HEK293 (cell line): Measurements from ENCODE around the gene MFAP5.

Source experiments
- KLF8 ChIP-seq: fragments of 450-650 bp; formaldehyde crosslinking; IDR thresholded peaks from 2 replicates; pipeline ENCODE4 v1.5.1; 2016; ENCODE audit warnings: missing biosample characterization, missing genetic modification characterization
- SCRT1 ChIP-seq: fragments of 450-650 bp; formaldehyde crosslinking; IDR thresholded peaks from 2 replicates; pipeline ENCODE4 v1.5.1; 2016; ENCODE audit warnings: missing biosample characterization, missing genetic modification characterization, borderline replicate concordance
- SCRT2 ChIP-seq: fragments of 450-650 bp; formaldehyde crosslinking; IDR thresholded peaks from 2 replicates; pipeline ENCODE4 v1.5.1; 2016; ENCODE audit warnings: missing biosample characterization, missing genetic modification characterization
- SETDB1 ChIP-seq: IDR thresholded peaks from one replicate; pipeline ENCODE4 v1.6.1; 2017; ENCODE audit warnings: mild to moderate bottlenecking, low read length, moderate library complexity, mixed read lengths; ENCODE audit not compliant: insufficient read length
- SP3 ChIP-seq: fragments of 450-650 bp; formaldehyde crosslinking; IDR thresholded peaks from 2 replicates; pipeline ENCODE4 v1.5.1; 2016; ENCODE audit warnings: missing biosample characterization, missing genetic modification characterization
- ZFP69B ChIP-seq: fragments of 450-650 bp; formaldehyde crosslinking; IDR thresholded peaks from 2 replicates; pipeline ENCODE4 v1.5.1; 2016; ENCODE audit warnings: missing biosample characterization, missing genetic modification characterization
- ZNF140 ChIP-seq: fragments of 450-650 bp; formaldehyde crosslinking; IDR thresholded peaks from 2 replicates; pipeline ENCODE4 v1.5.1; 2016; ENCODE audit warnings: missing biosample characterization, missing genetic modification characterization
- ZNF184 ChIP-seq: fragments of 450-650 bp; IDR thresholded peaks from 2 replicates; pipeline ENCODE4 v1.5.1; 2018; ENCODE audit warnings: missing biosample characterization, mild to moderate bottlenecking, missing genetic modification characterization
- ZNF292 ChIP-seq: fragments of 450-650 bp; formaldehyde crosslinking; IDR thresholded peaks from 2 replicates; pipeline ENCODE4 v1.5.1; 2016; ENCODE audit warnings: low read depth, missing biosample characterization, missing genetic modification characterization, borderline replicate concordance
- ZNF518A ChIP-seq: fragments of 450-650 bp; formaldehyde crosslinking; conservative IDR thresholded peaks from 2 replicates; pipeline ENCODE4 v1.5.1; 2016; ENCODE audit warnings: low read depth, missing biosample characterization, missing genetic modification characterization
- ZNF561 ChIP-seq: fragments of 450-650 bp; IDR thresholded peaks from 2 replicates; pipeline ENCODE4 v1.5.1; 2018; ENCODE audit warnings: missing biosample characterization, missing genetic modification characterization, borderline replicate concordance
- ZNF571 ChIP-seq: fragments of 450-650 bp; formaldehyde crosslinking; IDR thresholded peaks from 2 replicates; pipeline ENCODE4 v1.5.0; 2017; ENCODE audit warnings: missing biosample characterization, missing genetic modification characterization
- ZNF623 ChIP-seq: fragments of 450-650 bp; formaldehyde crosslinking; IDR thresholded peaks from 2 replicates; pipeline ENCODE4 v1.5.1; 2016; ENCODE audit warnings: missing biosample characterization, missing genetic modification characterization
- ZNF624 ChIP-seq: fragments of 450-650 bp; formaldehyde crosslinking; IDR thresholded peaks from 2 replicates; pipeline ENCODE4 v1.5.1; 2017; ENCODE audit warnings: missing biosample characterization, missing genetic modification characterization
- ZNF626 ChIP-seq: fragments of 450-650 bp; sonication (Bioruptor Pico); formaldehyde crosslinking; IDR thresholded peaks from 2 replicates; pipeline ENCODE4 v1.5.1; 2018; ENCODE audit warnings: missing biosample characterization, missing genetic modification characterization, inconsistent platforms
- ZNF777 ChIP-seq: fragments of 450-650 bp; formaldehyde crosslinking; IDR thresholded peaks from 2 replicates; pipeline ENCODE4 v1.5.1; 2017; ENCODE audit warnings: missing biosample characterization, missing genetic modification characterization, borderline replicate concordance
- ZSCAN30 ChIP-seq: fragments of 450-650 bp; IDR thresholded peaks from 2 replicates; pipeline ENCODE4 v1.5.1; 2018; ENCODE audit warnings: missing biosample characterization, mild to moderate bottlenecking, missing genetic modification characterization, moderate library complexity
- ZSCAN5A ChIP-seq: fragments of 450-650 bp; formaldehyde crosslinking; IDR thresholded peaks from 2 replicates; pipeline ENCODE4 v1.5.1; 2016; ENCODE audit warnings: missing biosample characterization, missing genetic modification characterization
- TF ChIP-seq, protein P1 (sequence below): fragments of 450-650 bp; formaldehyde crosslinking; IDR thresholded peaks from 2 replicates; pipeline ENCODE4 v1.5.1; 2017; ENCODE audit warnings: missing biosample characterization, missing genetic modification characterization
- TF ChIP-seq, protein P2 (sequence below): fragments of 450-650 bp; formaldehyde crosslinking; IDR thresholded peaks from 2 replicates; pipeline ENCODE4 v1.5.1; 2017; ENCODE audit warnings: missing biosample characterization, missing genetic modification characterization
- TF ChIP-seq, protein P3 (sequence below): fragments of 450-650 bp; formaldehyde crosslinking; IDR thresholded peaks from 2 replicates; pipeline ENCODE4 v1.5.1; 2016; ENCODE audit warnings: missing biosample characterization, missing genetic modification characterization
- TF ChIP-seq, protein P4 (sequence below): fragments of 450-650 bp; formaldehyde crosslinking; IDR thresholded peaks from 2 replicates; pipeline ENCODE4 v1.5.1; 2017; ENCODE audit warnings: missing biosample characterization, missing genetic modification characterization
- TF ChIP-seq, protein P5 (sequence below): fragments of 450-650 bp; formaldehyde crosslinking; IDR thresholded peaks from 2 replicates; pipeline ENCODE4 v1.5.1; 2016; ENCODE audit warnings: missing biosample characterization, missing genetic modification characterization

Gene MFAP5

DNA sequence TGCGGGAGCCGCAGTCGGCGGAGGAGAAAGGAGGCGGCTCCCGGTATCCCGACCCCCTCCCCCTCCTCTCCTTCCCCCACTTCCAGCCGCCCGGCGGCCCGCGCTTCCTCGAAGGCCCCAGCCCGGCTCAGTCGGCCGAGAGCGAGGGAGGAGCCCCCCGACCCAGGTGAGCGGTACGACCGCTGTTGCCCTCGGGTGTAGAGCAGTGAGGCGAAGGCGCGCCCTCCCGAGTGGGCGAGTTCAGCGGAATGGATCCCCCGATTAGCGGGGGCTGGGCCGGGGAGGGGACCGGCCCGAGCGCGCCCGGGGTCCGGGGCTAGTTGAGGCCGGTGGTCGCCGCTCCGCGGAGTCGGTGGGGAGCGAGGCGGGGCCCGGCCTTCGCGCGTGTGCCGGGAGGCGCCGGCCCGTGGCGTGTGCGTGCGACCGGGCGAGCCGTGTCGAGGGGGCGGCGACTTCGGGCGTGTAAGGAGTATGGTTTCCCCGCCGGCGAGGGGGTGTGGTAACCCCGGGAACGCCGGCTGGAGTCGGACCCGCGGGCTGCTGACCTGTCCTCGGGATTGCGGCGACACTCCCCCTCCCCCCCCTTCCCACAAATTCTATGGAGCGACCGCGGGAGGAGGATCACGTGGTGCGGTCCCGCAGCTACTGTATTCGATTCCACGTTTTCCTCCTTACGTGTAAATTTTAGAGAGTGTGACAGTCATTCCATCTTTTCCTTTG lies 35.7 kb upstream of the MFAP5 start (continued):
- TF ChIP-seq, protein P1, sequence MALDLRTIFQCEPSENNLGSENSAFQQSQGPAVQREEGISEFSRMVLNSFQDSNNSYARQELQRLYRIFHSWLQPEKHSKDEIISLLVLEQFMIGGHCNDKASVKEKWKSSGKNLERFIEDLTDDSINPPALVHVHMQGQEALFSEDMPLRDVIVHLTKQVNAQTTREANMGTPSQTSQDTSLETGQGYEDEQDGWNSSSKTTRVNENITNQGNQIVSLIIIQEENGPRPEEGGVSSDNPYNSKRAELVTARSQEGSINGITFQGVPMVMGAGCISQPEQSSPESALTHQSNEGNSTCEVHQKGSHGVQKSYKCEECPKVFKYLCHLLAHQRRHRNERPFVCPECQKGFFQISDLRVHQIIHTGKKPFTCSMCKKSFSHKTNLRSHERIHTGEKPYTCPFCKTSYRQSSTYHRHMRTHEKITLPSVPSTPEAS (tag by site-specific recombination) = no peak
- TF ChIP-seq, protein P2, sequence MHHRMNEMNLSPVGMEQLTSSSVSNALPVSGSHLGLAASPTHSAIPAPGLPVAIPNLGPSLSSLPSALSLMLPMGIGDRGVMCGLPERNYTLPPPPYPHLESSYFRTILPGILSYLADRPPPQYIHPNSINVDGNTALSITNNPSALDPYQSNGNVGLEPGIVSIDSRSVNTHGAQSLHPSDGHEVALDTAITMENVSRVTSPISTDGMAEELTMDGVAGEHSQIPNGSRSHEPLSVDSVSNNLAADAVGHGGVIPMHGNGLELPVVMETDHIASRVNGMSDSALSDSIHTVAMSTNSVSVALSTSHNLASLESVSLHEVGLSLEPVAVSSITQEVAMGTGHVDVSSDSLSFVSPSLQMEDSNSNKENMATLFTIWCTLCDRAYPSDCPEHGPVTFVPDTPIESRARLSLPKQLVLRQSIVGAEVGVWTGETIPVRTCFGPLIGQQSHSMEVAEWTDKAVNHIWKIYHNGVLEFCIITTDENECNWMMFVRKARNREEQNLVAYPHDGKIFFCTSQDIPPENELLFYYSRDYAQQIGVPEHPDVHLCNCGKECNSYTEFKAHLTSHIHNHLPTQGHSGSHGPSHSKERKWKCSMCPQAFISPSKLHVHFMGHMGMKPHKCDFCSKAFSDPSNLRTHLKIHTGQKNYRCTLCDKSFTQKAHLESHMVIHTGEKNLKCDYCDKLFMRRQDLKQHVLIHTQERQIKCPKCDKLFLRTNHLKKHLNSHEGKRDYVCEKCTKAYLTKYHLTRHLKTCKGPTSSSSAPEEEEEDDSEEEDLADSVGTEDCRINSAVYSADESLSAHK (tag by site-specific recombination) = no peak
- TF ChIP-seq ZNF518A (no peak), KLF8 (tag by site-specific recombination) (no peak; the same call in 1 of the 2 replicates), SCRT1 (no peak), ZNF292 (tag by site-specific recombination) (no peak), SP3 (tag by site-specific recombination) (0 out of 2 replicates have a peak, but pooled peaks have one; percentile 24), ZSCAN5A (tag by site-specific recombination) (no peak), ZNF624 (tag by site-specific recombination) (no peak), ZSCAN30 (tag by site-specific recombination) (peak; percentile 56; the same call in 1 of the 2 replicates), SETDB1 (no peak), ZNF777 (peak; percentile 83; the same call in 1 of the 2 replicates), ZNF623 (no peak), ZNF140 (tag by site-specific recombination) (no peak), SCRT2 (tag by site-specific recombination) (no peak), ZNF561 (0 out of 2 replicates have a peak, but pooled peaks have one; percentile 41), ZFP69B (no peak), ZNF571 (no peak), ZNF184 (tag by site-specific recombination) (no peak), ZNF626 (tag by site-specific recombination) (no peak)
- TF ChIP-seq, protein P3, sequence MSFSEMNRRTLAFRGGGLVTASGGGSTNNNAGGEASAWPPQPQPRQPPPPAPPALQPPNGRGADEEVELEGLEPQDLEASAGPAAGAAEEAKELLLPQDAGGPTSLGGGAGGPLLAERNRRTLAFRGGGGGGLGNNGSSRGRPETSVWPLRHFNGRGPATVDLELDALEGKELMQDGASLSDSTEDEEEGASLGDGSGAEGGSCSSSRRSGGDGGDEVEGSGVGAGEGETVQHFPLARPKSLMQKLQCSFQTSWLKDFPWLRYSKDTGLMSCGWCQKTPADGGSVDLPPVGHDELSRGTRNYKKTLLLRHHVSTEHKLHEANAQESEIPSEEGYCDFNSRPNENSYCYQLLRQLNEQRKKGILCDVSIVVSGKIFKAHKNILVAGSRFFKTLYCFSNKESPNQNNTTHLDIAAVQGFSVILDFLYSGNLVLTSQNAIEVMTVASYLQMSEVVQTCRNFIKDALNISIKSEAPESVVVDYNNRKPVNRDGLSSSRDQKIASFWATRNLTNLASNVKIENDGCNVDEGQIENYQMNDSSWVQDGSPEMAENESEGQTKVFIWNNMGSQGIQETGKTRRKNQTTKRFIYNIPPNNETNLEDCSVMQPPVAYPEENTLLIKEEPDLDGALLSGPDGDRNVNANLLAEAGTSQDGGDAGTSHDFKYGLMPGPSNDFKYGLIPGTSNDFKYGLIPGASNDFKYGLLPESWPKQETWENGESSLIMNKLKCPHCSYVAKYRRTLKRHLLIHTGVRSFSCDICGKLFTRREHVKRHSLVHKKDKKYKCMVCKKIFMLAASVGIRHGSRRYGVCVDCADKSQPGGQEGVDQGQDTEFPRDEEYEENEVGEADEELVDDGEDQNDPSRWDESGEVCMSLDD (tag by site-specific recombination) = no peak
- TF ChIP-seq, protein P4, sequence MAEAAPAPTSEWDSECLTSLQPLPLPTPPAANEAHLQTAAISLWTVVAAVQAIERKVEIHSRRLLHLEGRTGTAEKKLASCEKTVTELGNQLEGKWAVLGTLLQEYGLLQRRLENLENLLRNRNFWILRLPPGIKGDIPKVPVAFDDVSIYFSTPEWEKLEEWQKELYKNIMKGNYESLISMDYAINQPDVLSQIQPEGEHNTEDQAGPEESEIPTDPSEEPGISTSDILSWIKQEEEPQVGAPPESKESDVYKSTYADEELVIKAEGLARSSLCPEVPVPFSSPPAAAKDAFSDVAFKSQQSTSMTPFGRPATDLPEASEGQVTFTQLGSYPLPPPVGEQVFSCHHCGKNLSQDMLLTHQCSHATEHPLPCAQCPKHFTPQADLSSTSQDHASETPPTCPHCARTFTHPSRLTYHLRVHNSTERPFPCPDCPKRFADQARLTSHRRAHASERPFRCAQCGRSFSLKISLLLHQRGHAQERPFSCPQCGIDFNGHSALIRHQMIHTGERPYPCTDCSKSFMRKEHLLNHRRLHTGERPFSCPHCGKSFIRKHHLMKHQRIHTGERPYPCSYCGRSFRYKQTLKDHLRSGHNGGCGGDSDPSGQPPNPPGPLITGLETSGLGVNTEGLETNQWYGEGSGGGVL (tag by site-specific recombination) = peak; percentile 89
- TF ChIP-seq, protein P5, sequence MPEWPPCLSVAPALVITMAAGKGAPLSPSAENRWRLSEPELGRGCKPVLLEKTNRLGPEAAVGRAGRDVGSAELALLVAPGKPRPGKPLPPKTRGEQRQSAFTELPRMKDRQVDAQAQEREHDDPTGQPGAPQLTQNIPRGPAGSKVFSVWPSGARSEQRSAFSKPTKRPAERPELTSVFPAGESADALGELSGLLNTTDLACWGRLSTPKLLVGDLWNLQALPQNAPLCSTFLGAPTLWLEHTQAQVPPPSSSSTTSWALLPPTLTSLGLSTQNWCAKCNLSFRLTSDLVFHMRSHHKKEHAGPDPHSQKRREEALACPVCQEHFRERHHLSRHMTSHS (tag by site-specific recombination) = no peak
